Gastroesophageal sphincter (tissue), 4 donors: ENCODE data around the gene S1PR5. TPM values are rescaled to one million over a fixed set of nuclear protein-coding genes. Genes with fewer than 3 reads are reported as not detected.

ENCODE experiments used
- ATAC-seq: fragments of 150-250 bp; one replicate; pipeline ENCODE4 v1.9.1; 2016; ENCODE audit warnings: mild to moderate bottlenecking, moderate library complexity
- H3K27ac ChIP-seq, 4 donors: fragments of 200-600 bp; sonication (generic) in 3 of 4; 1 replicate in 3 of 4; 2 replicates in 1 of 4; pipeline ENCODE4 v1.5.1; 2016 to 2019
- H3K27me3 ChIP-seq: fragments of 200-600 bp; sonication (generic); one replicate; pipeline ENCODE4 v1.5.1; 2019
- H3K36me3 ChIP-seq, 2 donors: fragments of 200-600 bp; sonication (generic); one replicate each; pipeline ENCODE4 v1.5.1; 2019; ENCODE audit warnings: control low read depth in 1 of 2
- H3K4me1 ChIP-seq, 3 donors: fragments of 200-600 bp; sonication (generic); 1 replicate in 2 of 3; 2 replicates in 1 of 3; pipeline ENCODE4 v1.5.1; 2016 to 2019; ENCODE audit warnings: control low read depth in 2 of 3
- H3K4me3 ChIP-seq, 2 donors: fragments of 200-600 bp; sonication (generic); one replicate each; pipeline ENCODE4 v1.5.1; 2019; ENCODE audit warnings: mild to moderate bottlenecking in 1 of 2, moderate library complexity in 1 of 2
- H3K9me3 ChIP-seq, 3 donors: fragments of 200-600 bp; sonication (generic); one replicate each; pipeline ENCODE4 v1.5.1; 2017 to 2019; ENCODE audit warnings: control low read depth in 2 of 3
- CTCF ChIP-seq, 4 experiments: fragments of 200-600 bp in 2 of 4; fragments of 450-650 bp in 2 of 4; sonication (generic) in 1 of 4; IDR thresholded peaks; one replicate each; pipeline ENCODE4 v1.5.1; 2017 to 2019; ENCODE audit warnings: antibody characterized with exemption in 4 of 4, mild to moderate bottlenecking in 2 of 4, moderate library complexity in 2 of 4
- EP300 ChIP-seq: sonication (generic); formaldehyde crosslinking; IDR thresholded peaks from one replicate; pipeline ENCODE4 v1.6.1; 2017; ENCODE audit warnings: antibody characterized with exemption, mild to moderate bottlenecking
- POLR2A ChIP-seq, 2 donors: fragments of 450-650 bp; IDR thresholded peaks; one replicate each; pipeline ENCODE4 v1.6.1; 2017; ENCODE audit warnings: antibody characterized with exemption in 2 of 2, mild to moderate bottlenecking in 2 of 2, moderate library complexity in 1 of 2
- POLR2AphosphoS5 ChIP-seq: sonication (generic); formaldehyde crosslinking; IDR thresholded peaks from one replicate; pipeline ENCODE4 v1.6.1; 2017; ENCODE audit warnings: antibody characterized with exemption
- WGBS, 2 donors: methylation state at CpG; one replicate each; pipeline ENCODE4 v1.1.5; 2018; ENCODE audit warnings: low coverage in 1 of 2; 5-methylcytosine and 5-hydroxymethylcytosine counted together
- total RNA-seq, 4 donors: library from RNA; depleted of rRNA; stranded (reverse); fragments of >200 nt; gene quantifications; one replicate each; pipeline ENCODE4 v1.1.0, GENCODE V29; 2016

The S1PR5 gene
- total RNA-seq, 4 donors from 2014 or later: 1.1 TPM; not detected in 3

- H3K9me3 ChIP-seq: no peaks in the 10 kb centered on the region
- WGBS, 2 donors: 92% methylated on average over 12 of the region's 15 CpGs; no CpG with 5 or more reads in 1 of the 2 donors
- TF ChIP-seq EP300 (no peak), POLR2A (IDR thresholded peaks at IDR 0.05) (no peak), POLR2AphosphoS5 (no peak)
Observed at GRCh38 chr19:10520652-10521318, 3.5 kb upstream of the S1PR5 start.

GRCh38 chr19:10519421-10519820, 2.2 kb upstream of the S1PR5 start:
- peaks cover 0 to 23% (median 4%) of the 10 kb centered on the region in 3 donors for H3K4me1 ChIP-seq
- no peak overlapping the region for H3K4me3 ChIP-seq
- WGBS, 2 donors: 64 to 72% methylated on average over 4 of the region's 7 CpGs
- H3K27me3 ChIP-seq: peaks cover 84% of the 10 kb centered on the region
- TF ChIP-seq POLR2AphosphoS5: no peak
- TF ChIP-seq EP300: no peak
- no peak for TF ChIP-seq POLR2A (IDR thresholded peaks at IDR 0.05)
- no peak for TF ChIP-seq CTCF (IDR thresholded peaks at IDR 0.05)
- no peak for ATAC-seq
- H3K27ac ChIP-seq: no peak overlapping the region
- no peaks in the 10 kb centered on the region for H3K9me3 ChIP-seq
- H3K36me3 ChIP-seq: no peaks in the 10 kb centered on the region

More at GRCh38 chr19:10520652-10521318, 3.5 kb upstream of the S1PR5 start:
- no peak for ATAC-seq
- H3K4me1 ChIP-seq: peaks cover 0 to 20% (median 4%) of the 10 kb centered on the region in 3 donors
- H3K27me3 ChIP-seq: peaks cover 71% of the 10 kb centered on the region
- no peaks in the 10 kb centered on the region for H3K36me3 ChIP-seq
- H3K27ac ChIP-seq: no peak overlapping the region
- H3K4me3 ChIP-seq: no peak overlapping the region

- H3K4me3 ChIP-seq: no peak overlapping the region
- TF ChIP-seq POLR2AphosphoS5 (no peak), CTCF (IDR thresholded peaks at IDR 0.05) (no peak), EP300 (no peak), POLR2A (IDR thresholded peaks at IDR 0.05) (no peak)
- ATAC-seq: no peak
Observed at GRCh38 chr19:10518444-10519361, 1.5 kb upstream of the S1PR5 start.

GRCh38 chr19:10517760-10518443, 655 bp upstream of the S1PR5 start:
- H3K27me3 ChIP-seq: peaks cover 92% of the 10 kb centered on the region
- H3K27ac ChIP-seq: no peak overlapping the region
- no peak for ATAC-seq
- no peaks in the 10 kb centered on the region for H3K9me3 ChIP-seq
- peak overlapping the region in 1 of 2 donors; percentile 27 for H3K4me3 ChIP-seq
- WGBS, 2 donors: 1 to 6% methylated on average over 10 to 13 of the region's 27 CpGs
- TF ChIP-seq POLR2A (IDR thresholded peaks at IDR 0.05): no peak
- TF ChIP-seq POLR2AphosphoS5: no peak
- TF ChIP-seq CTCF (IDR thresholded peaks at IDR 0.05): no peak
- no peak for TF ChIP-seq EP300
- H3K36me3 ChIP-seq: no peaks in the 10 kb centered on the region
- H3K4me1 ChIP-seq: peaks cover 0 to 28% (median 4%) of the 10 kb centered on the region in 3 donors

More at GRCh38 chr19:10518444-10519361, 1.5 kb upstream of the S1PR5 start:
- no peaks in the 10 kb centered on the region for H3K9me3 ChIP-seq
- H3K36me3 ChIP-seq: no peaks in the 10 kb centered on the region
- no peak overlapping the region for H3K27ac ChIP-seq
- peaks cover 85% of the 10 kb centered on the region for H3K27me3 ChIP-seq
- H3K4me1 ChIP-seq: peaks cover 0 to 28% (median 4%) of the 10 kb centered on the region in 3 donors
- WGBS, 2 donors: 0 to 15% methylated on average over 8 to 10 of the region's 33 CpGs
